Epithelial cell of prostate (primary cell): ENCODE results near the gene CDC14A.

Source experiments
- DNase-seq: peaks from one replicate; pipeline ENCODE4 v3.0.0-alpha.2; 2011; ENCODE audit warnings: low read depth, low spot score
- H3K27ac ChIP-seq: fragments of 450-650 bp; 2 replicates; pipeline ENCODE4 v1.5.1; 2017; ENCODE audit warnings: mild to moderate bottlenecking

The CDC14A gene

GRCh38 chr1:100565533-100565932, 213.2 kb downstream of the CDC14A start:
- no peak for DNase-seq

GRCh38 chr1:100565937-100566699, 213.8 kb downstream of the CDC14A start:
- DNase-seq: no peak
- no peak overlapping the region for H3K27ac ChIP-seq

More at GRCh38 chr1:100565533-100565932, 213.2 kb downstream of the CDC14A start:
- H3K27ac ChIP-seq: no peak overlapping the region

- H3K27ac ChIP-seq: no peak overlapping the region
- DNase-seq: no peak
Measured at GRCh38 chr1:100567062-100567461, 214.8 kb downstream of the CDC14A start.
